GM18511 (cell line): ENCODE results near the gene TMIGD2.
"Not testable (repeated sequence)": the region's sequence is repeated elsewhere in the genome, so short reads cannot be mapped to it uniquely, and the experiment has no call there.

Experiments
- ATAC-seq: cut with Tn5 transposase; IDR thresholded peaks from one replicate; pipeline ENCODE4 v1.9.1; 2021; ENCODE audit warnings: mild to moderate bottlenecking, moderate library complexity; ENCODE audit not compliant: unreplicated experiment

The TMIGD2 gene

GRCh38 chr19:4268816-4269430 lies 33.3 kb downstream of the TMIGD2 start:
- no peak for ATAC-seq

GRCh38 chr19:4267901-4268815 lies 34.0 kb downstream of the TMIGD2 start:
- no peak for ATAC-seq

DNA sequence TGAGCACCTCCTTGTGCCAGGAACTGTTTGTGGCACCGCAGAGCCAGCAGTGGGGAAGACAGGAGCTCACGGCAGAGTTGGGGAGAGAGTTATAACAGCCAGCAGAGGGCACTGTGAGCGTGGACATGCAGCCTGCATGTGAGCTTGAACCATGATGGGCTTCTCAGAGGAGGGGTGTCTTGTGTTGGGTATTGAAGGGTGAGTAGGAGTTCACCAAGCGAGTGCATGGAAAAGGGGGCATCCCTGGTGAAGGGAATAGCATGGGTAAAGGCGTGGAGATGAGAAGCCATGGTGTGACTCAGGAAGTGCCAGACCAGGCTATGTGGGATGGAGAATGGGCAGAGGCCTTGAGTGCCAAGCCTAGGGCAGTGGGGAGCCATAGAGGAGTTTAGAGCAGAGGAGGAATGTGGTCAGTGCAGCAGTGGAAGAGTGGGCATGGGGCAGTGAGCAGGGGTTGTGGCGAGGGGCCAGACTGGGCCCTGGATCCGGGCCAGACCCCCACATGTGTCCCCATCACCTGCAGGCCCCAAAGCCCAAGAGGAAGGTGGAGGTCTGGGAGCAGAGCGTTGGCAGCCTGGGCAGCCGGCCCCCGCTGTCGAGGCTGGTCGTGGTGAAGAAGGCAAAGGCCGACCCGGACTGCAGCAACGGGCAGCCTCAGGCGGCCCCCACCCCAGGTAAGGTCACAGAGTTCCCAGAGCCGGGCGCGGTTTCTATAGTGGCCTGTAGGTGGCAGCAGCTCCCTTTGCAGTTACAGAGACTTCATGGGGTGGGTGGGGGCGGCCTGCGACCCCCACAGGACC lies 34.9 kb downstream of the TMIGD2 start:
- ATAC-seq, result no peak

- ATAC-seq, result no peak
These were observed 35.8 kb downstream of the TMIGD2 start for GRCh38 chr19:4266253-4267000.

DNA sequence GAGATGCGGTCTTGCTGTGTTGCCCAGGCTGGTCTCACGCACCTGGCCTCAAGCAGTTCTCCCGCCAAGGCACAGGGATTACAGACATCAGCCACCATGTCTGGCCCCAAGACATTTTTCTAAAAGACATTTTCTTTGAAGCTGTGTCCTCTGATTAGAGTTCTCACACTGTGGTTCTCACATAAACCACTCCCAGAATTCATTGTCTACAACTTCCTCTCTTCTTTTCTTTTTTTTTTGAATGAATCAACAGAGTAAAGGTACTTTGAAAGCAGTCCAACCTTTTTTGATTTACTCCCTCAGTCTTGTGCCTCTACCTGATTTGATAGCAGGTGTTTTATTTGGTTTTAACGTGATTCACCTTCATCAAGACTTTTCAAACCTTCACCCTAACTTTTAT lies 37.4 kb downstream of the TMIGD2 start:
- no peak for ATAC-seq

- no peak for ATAC-seq
These were observed 41.5 kb downstream of the TMIGD2 start for GRCh38 chr19:4260613-4261191.

GRCh38 chr19:4258181-4258580 lies 44.0 kb downstream of the TMIGD2 start:
- no peak for ATAC-seq

DNA sequence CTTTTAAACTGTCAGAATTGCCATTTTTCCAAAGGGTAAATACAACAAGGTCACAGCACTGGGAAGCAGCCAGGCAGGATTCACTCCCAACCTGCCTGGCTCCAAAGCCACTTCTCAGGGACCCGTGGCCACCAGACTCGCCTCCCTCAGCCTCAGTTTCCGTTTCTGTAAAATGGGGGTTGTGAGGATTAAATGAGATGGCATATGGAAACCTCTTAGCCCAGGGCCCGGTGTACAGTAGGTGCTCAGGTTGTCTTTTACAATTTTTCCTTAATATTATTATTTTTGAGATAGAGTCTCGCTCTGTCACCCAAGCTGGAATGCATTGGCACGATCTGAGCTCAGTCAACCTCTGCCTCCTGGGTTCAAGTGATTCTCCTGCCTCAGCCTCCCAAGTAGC lies 45.2 kb downstream of the TMIGD2 start:
- no peak for ATAC-seq

- no peak for ATAC-seq
These were observed 45.6 kb downstream of the TMIGD2 start for GRCh38 chr19:4256563-4256962.

DNA sequence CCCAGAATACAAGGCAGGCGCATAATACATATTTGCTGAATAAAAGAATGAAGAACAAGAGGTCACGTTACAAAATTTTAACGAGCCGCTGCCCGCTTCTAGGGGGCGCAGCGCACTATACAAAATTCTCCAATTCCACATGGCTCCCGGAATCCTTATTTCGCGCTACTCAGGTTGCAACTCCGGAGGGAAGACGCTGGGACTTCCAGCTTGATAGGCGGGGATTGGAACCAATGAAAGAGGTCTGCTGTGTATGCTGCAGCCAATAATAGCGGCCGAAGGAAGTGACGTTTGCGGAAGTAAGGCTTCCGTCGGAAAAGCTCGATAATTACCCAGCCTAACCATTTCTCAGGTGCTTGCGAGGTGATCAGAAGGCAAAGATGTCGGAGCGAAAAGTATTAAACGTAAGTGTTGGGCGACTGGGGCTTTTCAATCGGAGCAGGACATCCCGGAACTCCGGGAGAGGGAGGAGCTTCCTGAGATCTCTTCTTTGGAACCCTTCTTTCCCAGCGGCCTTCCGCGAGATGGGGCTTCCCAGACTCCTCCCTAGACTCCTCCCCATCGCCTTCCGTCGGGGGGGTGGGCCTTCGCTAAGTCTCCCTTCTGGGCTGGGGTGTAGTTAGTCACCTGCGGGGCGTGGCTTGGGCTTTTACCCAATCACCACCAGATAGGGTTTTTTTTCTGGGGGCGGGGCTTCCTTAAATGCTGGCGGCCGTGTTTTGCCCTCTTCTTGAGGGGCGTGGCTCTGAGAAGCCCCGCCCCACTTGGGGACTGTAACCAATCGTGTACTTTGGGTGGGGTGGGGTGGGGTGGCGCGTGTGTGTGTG lies 55.2 kb downstream of the TMIGD2 start, which contains the start of gene YJU2:
Gene YJU2, plus strand, starts transcription at position 314 of the 827 bp plus-strand sequence. Its CDS starts 67 bp downstream, at position 381.
- peak; percentile 87 for ATAC-seq

- ATAC-seq, result not testable (repeated sequence)
These were observed 56.3 kb downstream of the TMIGD2 start for GRCh38 chr19:4245938-4246337.
